ENCODE results near the gene ACAD10. TPM values are rescaled to one million over a fixed set of nuclear protein-coding genes. Genes with fewer than 3 reads are reported as not detected.
A peak's percentile ranks its signal among the peaks of the same experiment; 100 is the strongest.
"Not testable (repeated sequence)": the region's sequence is repeated elsewhere in the genome, so short reads cannot be mapped to it uniquely, and the experiment has no call there.

The ACAD10 gene
- total RNA-seq, 1 experiment from 2014 or later = 25.4 TPM

DNA sequence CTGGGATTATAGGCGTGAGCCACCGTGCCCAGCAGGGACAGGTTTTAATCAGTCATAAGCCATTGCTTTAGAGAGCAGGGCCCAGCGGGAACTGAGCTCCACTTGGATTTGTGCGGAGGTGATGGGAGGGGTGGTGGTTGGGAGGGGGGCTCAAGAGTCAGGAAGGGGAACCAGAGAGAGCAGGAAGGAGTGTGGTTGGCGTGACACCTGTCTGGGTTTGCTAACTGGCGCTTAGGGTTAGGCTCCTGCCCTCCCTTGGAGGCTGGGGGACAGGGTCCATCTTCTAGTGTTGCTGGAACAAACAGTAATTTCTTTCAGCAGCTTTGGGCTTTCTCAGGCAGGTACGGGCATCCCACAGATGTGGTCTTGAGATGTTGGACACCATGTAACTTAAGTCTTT, 73.4 kb downstream of the ACAD10 start:
- no TSS peak for BruUV-seq (replicated peaks)
- ChIA-PET POLR2A (interaction anchor here (0.7 to 1.3 kb wide), 3 partner anchors 16 to 118 kb away, joined by 3 to 5 read pairs (median 3); no protein-coding TSS in a partner anchor), CTCF (interaction anchor here (0.9 kb wide), 1 partner anchor 78 kb away, joined by 3 read pairs; no protein-coding TSS in a partner anchor)
- no peaks in the 10 kb centered on the region for H3K4me1 Mint-ChIP-seq (ENCODE audit: insufficient read depth, unreplicated experiment)
- H3K4me3 Mint-ChIP-seq (ENCODE audit: unreplicated experiment) = no peak overlapping the region
- intact Hi-C loops (cut with micrococcal nuclease) = no loop called here
- H3K27me3 Mint-ChIP-seq (ENCODE audit: insufficient read depth, unreplicated experiment) = peaks cover 15% of the 10 kb centered on the region
- no peak overlapping the region for H3K27ac Mint-ChIP-seq (ENCODE audit: low read depth, unreplicated experiment)
- no peaks in the 10 kb centered on the region for H3K9me3 Mint-ChIP-seq (ENCODE audit: unreplicated experiment)
- H3K36me3 Mint-ChIP-seq (ENCODE audit: insufficient read depth, unreplicated experiment) = peaks cover 16% of the 10 kb centered on the region
- TF ChIP-seq, protein P1, sequence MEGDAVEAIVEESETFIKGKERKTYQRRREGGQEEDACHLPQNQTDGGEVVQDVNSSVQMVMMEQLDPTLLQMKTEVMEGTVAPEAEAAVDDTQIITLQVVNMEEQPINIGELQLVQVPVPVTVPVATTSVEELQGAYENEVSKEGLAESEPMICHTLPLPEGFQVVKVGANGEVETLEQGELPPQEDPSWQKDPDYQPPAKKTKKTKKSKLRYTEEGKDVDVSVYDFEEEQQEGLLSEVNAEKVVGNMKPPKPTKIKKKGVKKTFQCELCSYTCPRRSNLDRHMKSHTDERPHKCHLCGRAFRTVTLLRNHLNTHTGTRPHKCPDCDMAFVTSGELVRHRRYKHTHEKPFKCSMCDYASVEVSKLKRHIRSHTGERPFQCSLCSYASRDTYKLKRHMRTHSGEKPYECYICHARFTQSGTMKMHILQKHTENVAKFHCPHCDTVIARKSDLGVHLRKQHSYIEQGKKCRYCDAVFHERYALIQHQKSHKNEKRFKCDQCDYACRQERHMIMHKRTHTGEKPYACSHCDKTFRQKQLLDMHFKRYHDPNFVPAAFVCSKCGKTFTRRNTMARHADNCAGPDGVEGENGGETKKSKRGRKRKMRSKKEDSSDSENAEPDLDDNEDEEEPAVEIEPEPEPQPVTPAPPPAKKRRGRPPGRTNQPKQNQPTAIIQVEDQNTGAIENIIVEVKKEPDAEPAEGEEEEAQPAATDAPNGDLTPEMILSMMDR (IDR thresholded peaks at IDR 0.05; ENCODE audit: unreplicated experiment) = no peak
- no peak for DNase-seq (ENCODE audit: unreplicated experiment)

DNA sequence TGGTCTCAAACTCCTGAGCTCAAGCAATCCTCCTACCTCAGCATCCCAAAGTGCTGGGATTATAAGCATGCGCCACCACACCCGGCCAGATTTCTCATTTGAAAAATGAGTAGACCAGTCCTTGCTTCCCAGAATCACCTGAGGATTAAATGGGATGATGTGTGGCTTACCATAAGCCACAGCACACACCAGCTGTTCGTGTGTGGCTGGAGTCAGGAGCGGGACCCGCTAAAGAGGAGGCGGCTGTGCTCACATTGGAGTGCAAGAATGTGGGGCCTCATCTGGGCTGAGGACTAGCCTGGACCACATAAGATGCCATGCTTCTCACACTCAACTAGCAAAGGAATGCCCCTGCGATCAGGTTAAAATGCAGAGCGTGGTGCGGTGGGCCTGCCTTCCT, 74.1 kb downstream of the ACAD10 start:
- Mint-ChIP-seq H3K4me1 (ENCODE audit: insufficient read depth, unreplicated experiment) (no peaks in the 10 kb centered on the region), H3K4me3 (ENCODE audit: unreplicated experiment) (no peak overlapping the region), H3K27ac (ENCODE audit: low read depth, unreplicated experiment) (no peak overlapping the region), H3K27me3 (ENCODE audit: insufficient read depth, unreplicated experiment) (peaks cover 17% of the 10 kb centered on the region), H3K9me3 (ENCODE audit: unreplicated experiment) (no peaks in the 10 kb centered on the region), H3K36me3 (ENCODE audit: insufficient read depth, unreplicated experiment) (peaks cover 10% of the 10 kb centered on the region)
- BruUV-seq (replicated peaks) = TSS peak; percentile 3
- POLR2A ChIA-PET = interaction anchor here (0.6 to 1.8 kb wide), 7 partner anchors 15 to 653 kb away, joined by 3 to 5 read pairs (median 5); partner anchors contain the start of gene MAPKAPK5
- TF ChIP-seq, protein P1 (IDR thresholded peaks at IDR 0.05; ENCODE audit: unreplicated experiment) = no peak
- intact Hi-C loops (cut with micrococcal nuclease) = no loop called here
- no peak for DNase-seq (ENCODE audit: unreplicated experiment)
- CTCF ChIA-PET = interaction anchor here (0.6 to 3.0 kb wide), 4 partner anchors 27 to 129 kb away, joined by 3 to 8 read pairs (median 4); no protein-coding TSS in a partner anchor

DNA sequence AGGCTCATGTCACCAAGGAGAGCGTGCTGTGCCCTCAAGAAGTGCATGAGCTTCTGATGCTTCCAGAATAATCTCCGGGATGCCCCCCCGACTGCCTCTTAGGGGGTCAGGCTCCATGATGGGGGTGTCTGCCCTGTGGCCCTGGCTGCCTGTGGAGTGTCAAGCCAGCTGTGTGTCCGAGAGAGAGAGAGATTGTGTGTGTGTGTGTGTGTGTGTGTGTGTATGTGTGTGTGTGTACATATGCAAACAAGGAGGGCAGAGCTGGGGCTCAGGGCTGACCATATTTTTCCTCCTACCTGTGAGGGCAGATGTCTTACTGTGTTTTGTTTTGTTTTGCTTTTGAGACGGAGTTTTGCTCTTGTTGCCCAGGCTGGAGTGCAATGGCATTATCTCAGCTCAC, 75.2 kb downstream of the ACAD10 start:
- no peak for DNase-seq (ENCODE audit: unreplicated experiment)
- POLR2A ChIA-PET = interaction anchor here (0.7 to 1.8 kb wide), 5 partner anchors 13 to 81 kb away, joined by 3 to 5 read pairs (median 3); partner anchors contain the start of gene MAPKAPK5
- H3K9me3 Mint-ChIP-seq (ENCODE audit: unreplicated experiment) = no peaks in the 10 kb centered on the region
- no peak overlapping the region for H3K27ac Mint-ChIP-seq (ENCODE audit: low read depth, unreplicated experiment)
- TF ChIP-seq, protein P1 (IDR thresholded peaks at IDR 0.05; ENCODE audit: unreplicated experiment) = no peak
- H3K27me3 Mint-ChIP-seq (ENCODE audit: insufficient read depth, unreplicated experiment) = peaks cover 17% of the 10 kb centered on the region
- H3K36me3 Mint-ChIP-seq (ENCODE audit: insufficient read depth, unreplicated experiment) = peaks cover 10% of the 10 kb centered on the region
- BruUV-seq (replicated peaks) = no TSS peak
- no peaks in the 10 kb centered on the region for H3K4me1 Mint-ChIP-seq (ENCODE audit: insufficient read depth, unreplicated experiment)
- H3K4me3 Mint-ChIP-seq (ENCODE audit: unreplicated experiment) = no peak overlapping the region
- intact Hi-C loops (cut with micrococcal nuclease) = no loop called here
- CTCF ChIA-PET = interaction anchor here (0.6 to 3.0 kb wide), 2 partner anchors 25 to 52 kb away, joined by 3 to 8 read pairs; no protein-coding TSS in a partner anchor

DNA sequence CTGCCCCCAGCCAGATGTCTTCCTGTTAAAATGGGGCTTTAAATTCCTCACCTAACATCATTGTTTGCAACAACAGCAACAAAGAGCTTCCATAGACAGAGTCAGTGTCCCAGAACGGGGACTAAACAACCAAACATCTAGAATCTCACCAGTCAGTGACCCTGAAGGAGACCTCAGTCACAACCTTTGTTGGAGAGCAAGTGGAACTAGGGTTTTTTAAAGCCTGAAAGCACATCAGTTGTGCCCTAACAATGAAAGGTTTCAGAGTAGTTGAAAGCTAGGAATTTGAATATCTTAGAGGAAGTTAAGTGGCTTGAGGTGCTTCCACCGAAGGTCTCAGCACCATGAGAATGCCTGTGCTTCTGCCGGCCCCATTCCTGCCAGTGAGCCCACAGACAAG, 75.9 kb downstream of the ACAD10 start:
- DNase-seq (ENCODE audit: unreplicated experiment) = no peak
- TF ChIP-seq, protein P1 (IDR thresholded peaks at IDR 0.05; ENCODE audit: unreplicated experiment) = no peak
- intact Hi-C loops (cut with micrococcal nuclease) = no loop called here
- Mint-ChIP-seq H3K27ac (ENCODE audit: low read depth, unreplicated experiment) (no peak overlapping the region), H3K4me1 (ENCODE audit: insufficient read depth, unreplicated experiment) (no peaks in the 10 kb centered on the region), H3K9me3 (ENCODE audit: unreplicated experiment) (no peaks in the 10 kb centered on the region), H3K27me3 (ENCODE audit: insufficient read depth, unreplicated experiment) (peaks cover 17% of the 10 kb centered on the region), H3K4me3 (ENCODE audit: unreplicated experiment) (no peak overlapping the region), H3K36me3 (ENCODE audit: insufficient read depth, unreplicated experiment) (peaks cover 10% of the 10 kb centered on the region)
- POLR2A ChIA-PET = interaction anchor here (0.7 to 1.8 kb wide), 2 partner anchors 14 to 51 kb away, joined by 3 to 5 read pairs; no protein-coding TSS in a partner anchor
- BruUV-seq (replicated peaks) = no TSS peak
- CTCF ChIA-PET = interaction anchor here (3.0 kb wide), 1 partner anchor 51 kb away, joined by 8 read pairs; no protein-coding TSS in a partner anchor

DNA sequence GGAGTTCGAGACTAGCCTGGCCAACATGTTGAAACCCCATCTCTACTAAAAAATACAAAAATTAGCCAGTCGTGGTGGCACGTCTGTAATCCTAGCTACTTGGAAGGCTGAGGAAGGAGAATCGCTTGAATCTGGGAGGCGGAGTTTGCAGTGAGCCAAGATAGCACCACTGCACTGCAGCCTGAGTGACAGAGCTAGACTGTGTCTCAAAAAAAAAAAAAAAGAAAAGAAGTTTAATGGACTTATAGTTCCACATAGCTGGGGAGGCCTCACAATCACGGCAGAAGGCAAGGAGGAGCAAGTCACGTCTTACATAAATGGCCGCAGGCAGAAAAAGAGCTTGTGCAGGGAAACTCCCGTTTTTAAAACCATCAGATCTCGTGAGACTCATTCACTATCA, 77.7 kb downstream of the ACAD10 start:
- BruUV-seq (replicated peaks); intact Hi-C loops (cut with micrococcal nuclease); H3K27ac Mint-ChIP-seq (ENCODE audit: low read depth, unreplicated experiment); H3K4me1 Mint-ChIP-seq (ENCODE audit: insufficient read depth, unreplicated experiment); H3K9me3 Mint-ChIP-seq (ENCODE audit: unreplicated experiment); H3K4me3 Mint-ChIP-seq (ENCODE audit: unreplicated experiment); DNase-seq (ENCODE audit: unreplicated experiment): not testable (repeated sequence)
- ChIA-PET POLR2A (interaction anchor here (1.2 to 2.8 kb wide), 2 partner anchors 10 to 11 kb away, joined by 3 to 16 read pairs; no protein-coding TSS in a partner anchor), CTCF (interaction anchor here (1.4 to 3.5 kb wide), 2 partner anchors 10 to 49 kb away, joined by 10 to 21 read pairs; no protein-coding TSS in a partner anchor)
- Mint-ChIP-seq H3K36me3 (ENCODE audit: insufficient read depth, unreplicated experiment) (peaks cover 10% of the 10 kb centered on the region), H3K27me3 (ENCODE audit: insufficient read depth, unreplicated experiment) (peaks cover 17% of the 10 kb centered on the region)
